Mesothelial cell of epicardium (in vitro differentiated cells): Measurements from ENCODE around the gene TPI1. TPM values are rescaled to one million over a fixed set of nuclear protein-coding genes. Genes with fewer than 3 reads are reported as not detected.

ENCODE experiments used
- DNase-seq, 2 experiments: peaks; one replicate each; pipeline ENCODE4 v3.0.0; 2021; ENCODE audit warnings: low spot score in 2 of 2; ENCODE audit not compliant: unreplicated experiment in 2 of 2
- H3K27ac Mint-ChIP-seq: 2 replicates; pipeline ENCODE4 v1.8.0; 2021; ENCODE audit warnings: mixed read lengths
- H3K27me3 Mint-ChIP-seq: 2 replicates; pipeline ENCODE4 v1.8.0; 2021; ENCODE audit warnings: low read depth, mixed read lengths
- H3K36me3 Mint-ChIP-seq: 2 replicates; pipeline ENCODE4 v1.8.0; 2021; ENCODE audit warnings: mixed read lengths
- H3K4me1 Mint-ChIP-seq: 2 replicates; pipeline ENCODE4 v1.8.0; 2021; ENCODE audit warnings: mixed read lengths
- H3K4me3 Mint-ChIP-seq: 2 replicates; pipeline ENCODE4 v1.8.0; 2021; ENCODE audit warnings: mild to moderate bottlenecking, moderate library complexity, mixed read lengths
- H3K9me3 Mint-ChIP-seq: 2 replicates; pipeline ENCODE4 v1.8.0; 2021; ENCODE audit warnings: mixed read lengths
- total RNA-seq: library from RNA; stranded (reverse); gene quantifications from 3 replicates; pipeline ENCODE4 v1.2.1, GENCODE V29; 2021
- TF ChIP-seq, protein P1 (sequence below): fragments of 200-600 bp; sonication (generic); IDR thresholded peaks from one replicate; pipeline ENCODE4 v1.5.0; 2021; ENCODE audit warnings: antibody characterized with exemption; ENCODE audit not compliant: unreplicated experiment

TPI1 gene
- total RNA-seq, 1 donor from 2014 or later: 473 TPM

DNA sequence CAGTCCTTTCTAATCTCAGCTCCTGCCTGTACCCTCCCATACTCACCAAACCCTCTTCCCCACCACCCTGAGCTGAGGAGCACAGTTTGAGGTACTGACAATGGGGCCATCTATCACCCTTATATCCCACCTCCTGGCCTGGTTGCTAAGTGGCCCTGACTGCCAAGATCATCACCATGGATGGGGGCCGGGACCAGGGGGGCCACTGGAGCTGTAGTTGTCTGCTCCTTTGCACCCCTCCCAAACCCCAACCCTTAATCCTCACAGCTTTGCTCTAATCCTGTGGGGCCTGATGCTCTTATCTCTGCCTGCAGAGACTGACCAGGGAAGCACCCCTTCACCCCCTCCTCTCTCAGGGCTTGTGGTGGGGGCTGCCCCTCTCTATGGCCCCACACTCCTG, 27.0 kb upstream of the TPI1 start:
- DNase-seq: no peak
- Mint-ChIP-seq H3K27me3 (no peaks in the 10 kb centered on the region), H3K4me1 (peaks cover 4% of the 10 kb centered on the region), H3K9me3 (no peaks in the 10 kb centered on the region), H3K4me3 (no peak overlapping the region), H3K36me3 (peaks cover 19% of the 10 kb centered on the region), H3K27ac (no peak overlapping the region)
- TF ChIP-seq, protein P1, sequence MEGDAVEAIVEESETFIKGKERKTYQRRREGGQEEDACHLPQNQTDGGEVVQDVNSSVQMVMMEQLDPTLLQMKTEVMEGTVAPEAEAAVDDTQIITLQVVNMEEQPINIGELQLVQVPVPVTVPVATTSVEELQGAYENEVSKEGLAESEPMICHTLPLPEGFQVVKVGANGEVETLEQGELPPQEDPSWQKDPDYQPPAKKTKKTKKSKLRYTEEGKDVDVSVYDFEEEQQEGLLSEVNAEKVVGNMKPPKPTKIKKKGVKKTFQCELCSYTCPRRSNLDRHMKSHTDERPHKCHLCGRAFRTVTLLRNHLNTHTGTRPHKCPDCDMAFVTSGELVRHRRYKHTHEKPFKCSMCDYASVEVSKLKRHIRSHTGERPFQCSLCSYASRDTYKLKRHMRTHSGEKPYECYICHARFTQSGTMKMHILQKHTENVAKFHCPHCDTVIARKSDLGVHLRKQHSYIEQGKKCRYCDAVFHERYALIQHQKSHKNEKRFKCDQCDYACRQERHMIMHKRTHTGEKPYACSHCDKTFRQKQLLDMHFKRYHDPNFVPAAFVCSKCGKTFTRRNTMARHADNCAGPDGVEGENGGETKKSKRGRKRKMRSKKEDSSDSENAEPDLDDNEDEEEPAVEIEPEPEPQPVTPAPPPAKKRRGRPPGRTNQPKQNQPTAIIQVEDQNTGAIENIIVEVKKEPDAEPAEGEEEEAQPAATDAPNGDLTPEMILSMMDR: no peak

DNA sequence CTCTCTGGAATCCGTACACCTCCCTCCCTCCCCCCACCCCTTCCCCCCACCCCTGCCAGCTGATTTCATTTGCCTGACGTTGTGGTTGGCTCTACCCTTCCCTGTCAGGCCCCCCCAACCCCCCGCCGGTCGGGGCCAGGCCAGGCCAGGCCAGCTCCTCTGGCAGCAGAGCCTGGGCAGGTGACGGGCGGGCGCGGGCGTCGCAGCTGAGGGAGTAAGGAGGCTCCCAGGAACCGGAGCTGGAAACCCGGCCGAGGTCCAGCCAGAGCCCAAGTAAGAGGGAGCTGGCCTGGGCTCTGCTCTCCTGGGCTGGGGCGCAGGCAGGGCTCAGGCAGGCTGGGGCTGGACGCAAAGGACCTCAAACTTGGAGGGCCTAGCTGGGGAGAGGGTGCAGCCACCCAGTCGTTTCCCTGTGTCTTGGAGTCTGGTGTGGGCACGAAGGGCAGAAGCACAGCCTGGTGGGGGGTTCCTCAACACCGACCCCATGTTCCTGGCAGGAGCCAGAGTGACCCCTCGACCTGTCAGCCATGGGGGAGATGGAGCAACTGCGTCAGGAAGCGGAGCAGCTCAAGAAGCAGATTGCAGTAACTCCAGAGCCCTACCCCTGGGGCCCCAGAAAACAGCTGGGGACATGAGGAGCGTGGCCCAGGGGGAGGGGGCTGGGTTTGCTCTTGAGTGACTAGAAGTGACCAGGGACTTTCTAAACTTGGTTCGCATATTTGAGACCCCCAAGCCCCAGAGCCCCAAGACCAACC, 26.4 kb upstream of the TPI1 start, which contains the start of gene GNB3:
Gene GNB3, plus strand, starts transcription at position 165 of the 755 bp plus-strand sequence. Its CDS starts 363 bp downstream, at position 528.
- Mint-ChIP-seq H3K4me3 (no peak within 1 kb of the TSS), H3K27me3 (no peaks in the 10 kb centered on the region), H3K4me1 (peaks cover 4% of the 10 kb centered on the region), H3K36me3 (peaks cover 21% of the 10 kb centered on the region), H3K27ac (no peak within 1 kb of the TSS), H3K9me3 (no peaks in the 10 kb centered on the region)
- TF ChIP-seq, protein P1: no peak
- DNase-seq: no peak

DNA sequence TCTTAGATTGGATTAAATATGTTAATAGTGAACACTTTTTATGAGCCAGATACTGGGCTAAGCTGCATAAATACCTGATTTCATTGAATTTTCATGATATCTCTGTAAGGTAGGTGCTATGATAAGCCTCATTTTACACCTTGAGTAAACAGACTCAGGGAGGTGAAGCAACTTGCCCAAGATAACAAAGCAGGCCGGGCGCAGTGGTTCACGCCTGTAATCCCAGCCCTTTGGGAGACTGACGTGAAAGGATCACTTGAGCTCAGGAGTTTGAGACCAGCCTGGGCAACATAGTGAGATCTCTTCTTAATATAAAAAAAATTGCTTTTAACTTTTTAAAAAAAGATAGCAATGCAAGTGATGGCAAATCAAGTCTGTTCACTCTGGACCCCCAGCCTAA, 25.3 kb upstream of the TPI1 start:
- no peak for DNase-seq
- Mint-ChIP-seq H3K27ac (no peak overlapping the region), H3K4me3 (no peak overlapping the region), H3K36me3 (peaks cover 26% of the 10 kb centered on the region), H3K27me3 (no peaks in the 10 kb centered on the region), H3K9me3 (no peaks in the 10 kb centered on the region), H3K4me1 (peaks cover 4% of the 10 kb centered on the region)
- TF ChIP-seq, protein P1: no peak

DNA sequence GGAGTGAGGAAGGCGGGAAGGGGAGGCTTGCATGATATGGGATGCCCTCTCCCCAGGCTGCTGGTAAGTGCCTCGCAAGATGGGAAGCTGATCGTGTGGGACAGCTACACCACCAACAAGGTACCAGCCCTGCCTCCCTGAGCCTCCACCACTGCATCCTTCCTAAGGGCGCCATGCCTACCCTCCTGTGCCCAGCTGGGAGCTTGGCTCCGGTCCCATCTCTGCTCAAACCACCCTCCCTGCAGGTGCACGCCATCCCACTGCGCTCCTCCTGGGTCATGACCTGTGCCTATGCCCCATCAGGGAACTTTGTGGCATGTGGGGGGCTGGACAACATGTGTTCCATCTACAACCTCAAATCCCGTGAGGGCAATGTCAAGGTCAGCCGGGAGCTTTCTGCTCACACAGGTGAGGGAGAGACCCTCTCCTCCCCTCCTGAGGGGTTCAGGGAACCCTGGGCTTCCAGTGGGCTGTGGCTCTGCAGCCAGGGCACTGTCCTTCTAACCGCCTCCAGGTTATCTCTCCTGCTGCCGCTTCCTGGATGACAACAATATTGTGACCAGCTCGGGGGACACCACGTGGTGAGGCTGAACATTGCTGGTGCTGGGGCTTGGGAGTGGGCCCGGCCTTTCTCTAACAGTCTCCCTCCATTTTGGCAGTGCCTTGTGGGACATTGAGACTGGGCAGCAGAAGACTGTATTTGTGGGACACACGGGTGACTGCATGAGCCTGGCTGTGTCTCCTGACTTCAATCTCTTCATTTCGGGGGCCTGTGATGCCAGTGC, 24.0 kb upstream of the TPI1 start:
- DNase-seq: no peak
- peaks cover 4% of the 10 kb centered on the region for H3K4me1 Mint-ChIP-seq
- TF ChIP-seq, protein P1: no peak
- peaks cover 29% of the 10 kb centered on the region for H3K36me3 Mint-ChIP-seq
- H3K27me3 Mint-ChIP-seq: no peaks in the 10 kb centered on the region
- H3K27ac Mint-ChIP-seq: no peak overlapping the region
- no peak overlapping the region for H3K4me3 Mint-ChIP-seq
- no peaks in the 10 kb centered on the region for H3K9me3 Mint-ChIP-seq

DNA sequence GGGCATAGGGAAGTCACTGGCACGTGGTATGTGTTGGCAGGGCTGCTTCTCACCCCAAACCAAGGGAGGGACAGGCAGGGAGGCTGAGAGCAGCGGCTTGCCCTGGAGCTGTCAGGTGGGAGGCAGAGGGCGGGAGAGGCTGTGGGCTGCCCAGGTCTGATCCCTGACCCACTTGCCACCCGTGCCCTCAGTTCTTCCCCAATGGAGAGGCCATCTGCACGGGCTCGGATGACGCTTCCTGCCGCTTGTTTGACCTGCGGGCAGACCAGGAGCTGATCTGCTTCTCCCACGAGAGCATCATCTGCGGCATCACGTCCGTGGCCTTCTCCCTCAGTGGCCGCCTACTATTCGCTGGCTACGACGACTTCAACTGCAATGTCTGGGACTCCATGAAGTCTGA, 21.9 kb upstream of the TPI1 start:
- H3K4me1 Mint-ChIP-seq: peaks cover 10% of the 10 kb centered on the region
- TF ChIP-seq, protein P1: no peak
- H3K27me3 Mint-ChIP-seq: no peaks in the 10 kb centered on the region
- peaks cover 34% of the 10 kb centered on the region for H3K36me3 Mint-ChIP-seq
- H3K27ac Mint-ChIP-seq: no peak overlapping the region
- no peaks in the 10 kb centered on the region for H3K9me3 Mint-ChIP-seq
- H3K4me3 Mint-ChIP-seq: no peak overlapping the region
- DNase-seq: no peak
